GM19455 (cell line): Measurements from ENCODE around the gene LGMN.

ENCODE experiments used
- ATAC-seq: cut with Tn5 transposase; IDR thresholded peaks from one replicate; pipeline ENCODE4 v1.9.1; 2021; ENCODE audit not compliant: unreplicated experiment

Gene LGMN

GRCh38 chr14:92656306-92657081 is 91.9 kb downstream of the LGMN start:
- no peak for ATAC-seq

DNA sequence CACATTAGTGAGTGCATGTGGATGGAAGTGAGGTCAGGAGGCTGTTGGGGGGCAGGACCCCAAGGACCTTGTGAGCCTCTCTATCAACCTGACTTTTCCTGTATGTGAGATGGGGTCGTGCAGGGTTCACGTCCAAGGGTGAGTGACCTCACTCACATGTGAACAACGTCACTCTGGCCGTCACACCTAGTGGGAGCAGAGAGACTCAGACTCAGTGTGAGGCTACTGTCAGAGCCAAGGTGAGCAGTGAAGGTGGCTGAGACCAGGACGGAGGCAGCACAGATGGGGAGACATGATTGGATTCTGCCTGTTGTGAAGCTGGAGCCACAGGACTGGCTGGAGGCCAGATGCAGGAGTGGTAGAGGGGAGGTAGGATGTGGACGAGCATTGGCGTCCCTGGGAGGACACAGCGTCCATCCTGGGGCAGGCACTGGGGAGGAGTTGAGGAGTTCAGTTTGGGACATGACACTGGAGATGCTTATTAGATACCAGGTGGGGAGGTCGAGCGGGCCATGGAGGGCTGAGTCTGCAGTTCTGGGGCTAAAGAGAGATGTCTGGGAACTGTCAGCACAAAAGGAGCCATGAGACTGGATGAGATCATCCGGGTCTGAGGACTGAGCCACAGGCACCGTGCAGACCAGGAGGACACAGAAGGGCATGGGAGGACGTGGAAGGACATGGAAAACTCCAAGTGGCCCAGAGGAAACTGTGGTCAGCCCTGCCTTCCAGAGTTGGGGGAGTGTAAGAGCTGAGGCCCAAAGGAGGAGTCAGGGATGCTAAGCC is 92.8 kb downstream of the LGMN start:
- ATAC-seq = no peak

DNA sequence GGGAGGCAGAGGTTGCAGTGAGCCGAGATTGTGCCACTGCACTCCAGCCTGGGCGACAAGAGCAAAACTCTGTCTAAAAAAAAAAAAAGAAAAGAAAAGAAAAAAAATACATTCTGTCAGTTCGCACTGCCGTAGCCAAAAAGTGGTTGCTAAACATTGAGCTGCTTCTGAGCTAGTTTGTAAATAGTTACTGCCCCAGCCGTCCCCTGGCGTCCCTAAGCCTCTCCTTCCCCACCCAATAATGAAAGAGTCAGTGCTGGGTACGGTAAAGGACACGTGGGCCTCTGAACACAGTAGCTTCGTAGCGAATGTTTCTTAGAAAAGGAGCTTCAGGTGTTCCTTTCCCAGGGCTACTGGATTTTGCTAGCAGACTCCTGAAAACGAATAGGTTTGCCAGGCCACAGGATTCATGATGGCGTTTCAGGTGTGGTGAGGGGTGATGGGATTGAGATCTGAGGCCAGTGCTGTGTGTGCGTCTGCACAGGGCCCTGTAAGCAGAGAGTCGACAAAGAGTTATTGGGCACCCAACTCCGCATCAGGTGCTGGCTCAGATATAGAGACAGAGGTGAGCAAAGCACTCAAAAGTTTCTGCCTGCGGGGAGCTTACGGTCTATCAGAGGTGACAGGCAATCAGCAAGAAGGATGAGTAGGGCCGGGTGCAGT is 94.1 kb downstream of the LGMN start:
- no peak for ATAC-seq
